Stimulated activated CD8-positive, alpha-beta memory T cell treated with anti-CD3 and anti-CD28 coated beads, Interleukin-4, amount 100 ng/mL, for 4 hours (primary cell): ENCODE data around the gene ELMO1.

Experiments
- DNase-seq, 2 donors: peaks; one replicate each; pipeline ENCODE4 v3.0.0-alpha.2; 2020; ENCODE audit warnings: low read depth in 2 of 2, low spot score in 1 of 2

ELMO1 gene

GRCh38 chr7:37376386-37376785, 72.3 kb downstream of the ELMO1 start:
- DNase-seq, result no peak

GRCh38 chr7:37372750-37373149, 75.9 kb downstream of the ELMO1 start:
- no peak for DNase-seq

- DNase-seq, result no peak
Observed at GRCh38 chr7:37371755-37372154, 76.9 kb downstream of the ELMO1 start.

GRCh38 chr7:37369906-37370305, 78.8 kb downstream of the ELMO1 start:
- no peak for DNase-seq

GRCh38 chr7:37368540-37368939, 80.1 kb downstream of the ELMO1 start:
- no peak for DNase-seq

- no peak for DNase-seq
Observed at GRCh38 chr7:37367010-37367409, 81.7 kb downstream of the ELMO1 start.

- no peak for DNase-seq
Observed at GRCh38 chr7:37366445-37366844, 82.2 kb downstream of the ELMO1 start.

- no peak for DNase-seq
Observed at GRCh38 chr7:37365405-37365804, 83.3 kb downstream of the ELMO1 start.

GRCh38 chr7:37364856-37365255, 83.8 kb downstream of the ELMO1 start:
- DNase-seq, result no peak

GRCh38 chr7:37363536-37364491, 84.8 kb downstream of the ELMO1 start:
- DNase-seq, result no peak

GRCh38 chr7:37362802-37363201, 85.9 kb downstream of the ELMO1 start:
- DNase-seq, result no peak

GRCh38 chr7:37360484-37360883, 88.2 kb downstream of the ELMO1 start:
- DNase-seq, result no peak

GRCh38 chr7:37359662-37360444, 88.8 kb downstream of the ELMO1 start:
- no peak for DNase-seq

GRCh38 chr7:37359180-37359579, 89.5 kb downstream of the ELMO1 start:
- DNase-seq, result no peak

- no peak for DNase-seq
Observed at GRCh38 chr7:37357637-37357996, 91.0 kb downstream of the ELMO1 start.

GRCh38 chr7:37356911-37357636, 91.6 kb downstream of the ELMO1 start:
- no peak for DNase-seq

GRCh38 chr7:37354656-37355131, 94.0 kb downstream of the ELMO1 start:
- DNase-seq, result no peak

GRCh38 chr7:37353949-37354655, 94.6 kb downstream of the ELMO1 start:
- DNase-seq, result no peak

GRCh38 chr7:37352974-37353948, 95.4 kb downstream of the ELMO1 start:
- peak; percentile 27 to 31 for DNase-seq
